Upper lobe of left lung (tissue), 6 donors: ENCODE measurements around the gene CHPF2. TPM values are rescaled to one million over a fixed set of nuclear protein-coding genes. Genes with fewer than 3 reads are reported as not detected.

Source experiments
- ATAC-seq, 2 donors: fragments of 200-7000 bp; cut with Tn5 transposase; one replicate each; pipeline ENCODE4 v1.9.1; 2022; ENCODE audit warnings: mild to moderate bottlenecking in 2 of 2, moderate library complexity in 2 of 2; ENCODE audit not compliant: low FRiP score in 2 of 2
- DNase-seq, 2 donors: peaks; one replicate each; pipeline ENCODE4 v3.0.0-alpha.2; 2019 to 2020
- H3K27ac ChIP-seq, 4 donors: fragments of 200-600 bp; sonication (generic); one replicate each; pipeline ENCODE4 v1.5.1; 2016 to 2019
- H3K27me3 ChIP-seq, 4 donors: fragments of 200-600 bp; sonication (generic); one replicate each; pipeline ENCODE4 v1.5.1; 2017 to 2019
- H3K36me3 ChIP-seq, 4 donors: fragments of 200-600 bp; sonication (generic); one replicate each; pipeline ENCODE4 v1.5.1; 2016 to 2019
- H3K4me1 ChIP-seq, 4 donors: fragments of 200-600 bp; sonication (generic); one replicate each; pipeline ENCODE4 v1.5.1; 2018 to 2019
- H3K4me3 ChIP-seq, 4 donors: fragments of 200-600 bp; sonication (generic); one replicate each; pipeline ENCODE4 v1.5.1; 2017 to 2019; ENCODE audit warnings: mild to moderate bottlenecking in 2 of 4, moderate library complexity in 1 of 4
- H3K9me3 ChIP-seq, 4 donors: fragments of 200-600 bp; sonication (generic); one replicate each; pipeline ENCODE4 v1.5.1; 2018 to 2019
- EP300 ChIP-seq, 4 donors: sonication (generic); formaldehyde crosslinking; IDR thresholded peaks; one replicate each; pipeline ENCODE4 v1.5.1; 2017; ENCODE audit warnings: antibody characterized with exemption in 4 of 4, control low read depth in 2 of 4
- POLR2A ChIP-seq, 4 donors: fragments of 450-650 bp; IDR thresholded peaks; one replicate each; pipeline ENCODE4 v1.5.1; 2016 to 2017; ENCODE audit warnings: antibody characterized with exemption in 4 of 4, mild to moderate bottlenecking in 2 of 4
- POLR2AphosphoS5 ChIP-seq, 2 donors: sonication (generic); formaldehyde crosslinking; IDR thresholded peaks; one replicate each; pipeline ENCODE4 v1.5.1; 2017; ENCODE audit warnings: antibody characterized with exemption in 2 of 2
- WGBS, 2 donors: methylation state at CpG; one replicate each; pipeline ENCODE4 v1.1.5; 2017 to 2018; 5-methylcytosine and 5-hydroxymethylcytosine counted together
- total RNA-seq, 6 donors: library from RNA; depleted of rRNA in 4 of 6; stranded (reverse); fragments of >200 nt in 4 of 6; gene quantifications; one replicate each; pipeline versions ENCODE4 v1.1.0 to v1.2.1, GENCODE V29; 2016 to 2021
- TF ChIP-seq, protein P1 (sequence below), 6 experiments: fragments of 450-650 bp in 4 of 6; fragments of 200-600 bp in 2 of 6; sonication (generic) in 2 of 6; IDR thresholded peaks; one replicate each; pipeline ENCODE4 v1.5.1; 2016 to 2019; ENCODE audit warnings: antibody characterized with exemption in 6 of 6
- donor health status: DM: no; HTN: no; CAD: no; lungs with moderate emphysema.
- donor health status: DM: no; HTN: yes; CAD: no; lungs with severe emphysema.

The CHPF2 gene, protein sequence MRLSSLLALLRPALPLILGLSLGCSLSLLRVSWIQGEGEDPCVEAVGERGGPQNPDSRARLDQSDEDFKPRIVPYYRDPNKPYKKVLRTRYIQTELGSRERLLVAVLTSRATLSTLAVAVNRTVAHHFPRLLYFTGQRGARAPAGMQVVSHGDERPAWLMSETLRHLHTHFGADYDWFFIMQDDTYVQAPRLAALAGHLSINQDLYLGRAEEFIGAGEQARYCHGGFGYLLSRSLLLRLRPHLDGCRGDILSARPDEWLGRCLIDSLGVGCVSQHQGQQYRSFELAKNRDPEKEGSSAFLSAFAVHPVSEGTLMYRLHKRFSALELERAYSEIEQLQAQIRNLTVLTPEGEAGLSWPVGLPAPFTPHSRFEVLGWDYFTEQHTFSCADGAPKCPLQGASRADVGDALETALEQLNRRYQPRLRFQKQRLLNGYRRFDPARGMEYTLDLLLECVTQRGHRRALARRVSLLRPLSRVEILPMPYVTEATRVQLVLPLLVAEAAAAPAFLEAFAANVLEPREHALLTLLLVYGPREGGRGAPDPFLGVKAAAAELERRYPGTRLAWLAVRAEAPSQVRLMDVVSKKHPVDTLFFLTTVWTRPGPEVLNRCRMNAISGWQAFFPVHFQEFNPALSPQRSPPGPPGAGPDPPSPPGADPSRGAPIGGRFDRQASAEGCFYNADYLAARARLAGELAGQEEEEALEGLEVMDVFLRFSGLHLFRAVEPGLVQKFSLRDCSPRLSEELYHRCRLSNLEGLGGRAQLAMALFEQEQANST
- total RNA-seq = 10 to 100 TPM; 34.4 to 69.1 (median 47.4) TPM

DNA sequence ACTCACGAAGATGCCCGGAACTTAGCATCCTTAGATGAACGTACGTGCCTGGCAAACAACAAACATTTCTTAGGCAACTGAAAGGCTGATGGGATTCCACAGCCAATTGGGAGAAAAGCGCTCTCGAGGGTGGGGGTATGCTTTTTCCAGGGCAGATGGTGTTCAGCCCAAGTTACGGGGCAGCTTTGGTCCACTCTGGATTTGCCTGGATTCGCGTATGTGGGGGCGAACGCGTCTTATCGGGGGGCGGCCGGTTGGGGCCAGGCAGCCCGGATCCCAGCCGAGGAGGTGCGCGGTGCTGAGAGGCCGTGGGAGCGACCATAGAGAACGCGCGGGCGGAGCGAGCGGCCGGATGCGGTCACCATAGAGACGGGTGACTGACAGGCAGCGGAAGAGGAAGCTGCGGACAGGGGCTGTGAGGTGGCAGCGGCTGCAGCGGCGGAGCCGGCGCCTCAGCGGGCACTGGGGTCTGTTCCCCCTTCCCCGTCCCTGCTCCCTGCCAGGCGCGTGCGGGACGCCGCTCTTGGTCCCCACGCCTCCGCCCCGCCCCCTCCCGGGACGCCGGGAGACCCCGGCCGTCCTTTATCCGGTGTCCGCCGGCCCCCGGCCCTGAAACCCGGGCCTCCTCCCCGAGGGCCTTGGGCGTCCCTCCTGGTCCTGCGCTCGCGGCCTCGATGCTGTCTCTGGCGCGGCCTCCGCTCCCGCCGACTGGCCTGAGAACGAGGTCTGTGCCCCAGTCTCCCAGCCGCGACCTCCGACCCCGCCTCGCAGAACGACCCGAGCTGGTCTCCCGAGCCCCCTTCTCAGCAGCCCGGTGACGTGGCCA lies at the start of gene CHPF2:
CHPF2 (plus strand) TSS at position 393 of the 826 bp plus-strand sequence. CDS start 1,529 bp downstream, outside the sequence.
- Histone ChIP-seq H3K4me3 (peak within 1 kb of the TSS; percentile 72 to 99 (median 78)), H3K4me1 (peaks cover 11 to 30% (median 23%) of the 10 kb centered on the region in 4 donors), H3K27ac (peak within 1 kb of the TSS; percentile 81 to 93 (median 85)), H3K36me3 (peaks cover 4 to 32% (median 23%) of the 10 kb centered on the region in 4 donors), H3K9me3 (no peaks in the 10 kb centered on the region), H3K27me3 (no peaks in the 10 kb centered on the region)
- DNase-seq (peak; percentile 96 to 97), ATAC-seq (peak; percentile 95 to 98)
- WGBS, 2 donors = 2 to 7% methylated on average over 6 to 76 of the region's 79 CpGs
- no peak for TF ChIP-seq EP300 (IDR thresholded peaks at IDR 0.05)
- TF ChIP-seq POLR2A (IDR thresholded peaks at IDR 0.05) = peak in 3 of 4 donors; percentile 78 to 89 (median 79)
- TF ChIP-seq POLR2AphosphoS5 (IDR thresholded peaks at IDR 0.05) = peak; percentile 80 to 88
- TF ChIP-seq, protein P1, sequence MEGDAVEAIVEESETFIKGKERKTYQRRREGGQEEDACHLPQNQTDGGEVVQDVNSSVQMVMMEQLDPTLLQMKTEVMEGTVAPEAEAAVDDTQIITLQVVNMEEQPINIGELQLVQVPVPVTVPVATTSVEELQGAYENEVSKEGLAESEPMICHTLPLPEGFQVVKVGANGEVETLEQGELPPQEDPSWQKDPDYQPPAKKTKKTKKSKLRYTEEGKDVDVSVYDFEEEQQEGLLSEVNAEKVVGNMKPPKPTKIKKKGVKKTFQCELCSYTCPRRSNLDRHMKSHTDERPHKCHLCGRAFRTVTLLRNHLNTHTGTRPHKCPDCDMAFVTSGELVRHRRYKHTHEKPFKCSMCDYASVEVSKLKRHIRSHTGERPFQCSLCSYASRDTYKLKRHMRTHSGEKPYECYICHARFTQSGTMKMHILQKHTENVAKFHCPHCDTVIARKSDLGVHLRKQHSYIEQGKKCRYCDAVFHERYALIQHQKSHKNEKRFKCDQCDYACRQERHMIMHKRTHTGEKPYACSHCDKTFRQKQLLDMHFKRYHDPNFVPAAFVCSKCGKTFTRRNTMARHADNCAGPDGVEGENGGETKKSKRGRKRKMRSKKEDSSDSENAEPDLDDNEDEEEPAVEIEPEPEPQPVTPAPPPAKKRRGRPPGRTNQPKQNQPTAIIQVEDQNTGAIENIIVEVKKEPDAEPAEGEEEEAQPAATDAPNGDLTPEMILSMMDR (IDR thresholded peaks at IDR 0.05) = peak in 1 of 6 experiments; percentile 5

DNA sequence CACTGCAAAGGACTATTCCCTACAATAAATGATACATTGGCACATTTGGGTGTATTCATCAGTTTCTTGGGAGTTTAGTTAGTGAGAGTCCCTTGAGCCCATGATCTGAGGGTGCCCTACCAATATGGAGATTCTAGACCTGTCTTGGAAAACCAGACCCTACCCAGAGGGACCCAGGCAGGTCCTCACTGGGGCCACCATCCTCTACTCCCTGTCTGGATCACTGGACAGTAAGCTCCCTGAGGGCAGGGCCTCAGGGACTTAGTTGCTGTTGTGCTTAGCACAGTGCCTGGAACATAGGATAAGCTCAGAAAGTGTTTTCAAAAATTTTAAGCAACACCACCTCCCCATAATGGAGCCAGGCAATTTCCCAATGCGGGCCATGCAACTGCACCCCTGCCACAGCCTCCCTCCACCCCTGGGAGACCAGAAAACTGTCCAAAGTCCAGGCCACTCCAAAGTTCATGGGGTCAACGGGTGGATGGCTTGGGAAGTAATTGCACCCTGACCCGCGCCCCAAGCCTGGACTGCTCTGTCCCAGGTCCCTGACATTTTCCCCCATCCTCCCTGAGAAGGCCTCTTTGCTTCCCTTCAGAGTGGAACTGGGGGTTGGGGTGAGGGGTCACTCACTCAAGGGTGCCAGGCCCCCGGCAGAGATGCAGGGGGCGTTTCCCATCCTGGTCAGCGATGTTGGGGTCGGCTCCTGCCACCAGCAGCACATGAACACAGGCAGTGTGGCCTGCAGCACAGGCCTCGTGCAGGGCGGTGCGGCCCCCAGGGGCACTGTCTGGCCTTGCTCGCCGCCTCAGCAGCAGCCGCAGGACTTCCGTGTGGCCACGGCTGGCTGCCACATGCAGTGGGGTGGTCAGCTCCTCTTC lies 46.3 kb upstream of the CHPF2 start:
- no peak overlapping the region for H3K27ac ChIP-seq
- H3K27me3 ChIP-seq = no peaks in the 10 kb centered on the region
- H3K9me3 ChIP-seq = no peaks in the 10 kb centered on the region
- H3K4me3 ChIP-seq = no peak overlapping the region
- WGBS, 2 donors = 81% methylated on average over 5 to 8 of the region's 16 CpGs
- no peaks in the 10 kb centered on the region for H3K36me3 ChIP-seq
- ATAC-seq = peak in 1 of 2 donors; percentile 15
- no peaks in the 10 kb centered on the region for H3K4me1 ChIP-seq
- TF ChIP-seq, protein P1 (IDR thresholded peaks at IDR 0.05) = no peak
- TF ChIP-seq POLR2AphosphoS5 (IDR thresholded peaks at IDR 0.05) (no peak), EP300 (IDR thresholded peaks at IDR 0.05) (no peak), POLR2A (IDR thresholded peaks at IDR 0.05) (no peak)
- peak in 1 of 2 donors; percentile 80 for DNase-seq

DNA sequence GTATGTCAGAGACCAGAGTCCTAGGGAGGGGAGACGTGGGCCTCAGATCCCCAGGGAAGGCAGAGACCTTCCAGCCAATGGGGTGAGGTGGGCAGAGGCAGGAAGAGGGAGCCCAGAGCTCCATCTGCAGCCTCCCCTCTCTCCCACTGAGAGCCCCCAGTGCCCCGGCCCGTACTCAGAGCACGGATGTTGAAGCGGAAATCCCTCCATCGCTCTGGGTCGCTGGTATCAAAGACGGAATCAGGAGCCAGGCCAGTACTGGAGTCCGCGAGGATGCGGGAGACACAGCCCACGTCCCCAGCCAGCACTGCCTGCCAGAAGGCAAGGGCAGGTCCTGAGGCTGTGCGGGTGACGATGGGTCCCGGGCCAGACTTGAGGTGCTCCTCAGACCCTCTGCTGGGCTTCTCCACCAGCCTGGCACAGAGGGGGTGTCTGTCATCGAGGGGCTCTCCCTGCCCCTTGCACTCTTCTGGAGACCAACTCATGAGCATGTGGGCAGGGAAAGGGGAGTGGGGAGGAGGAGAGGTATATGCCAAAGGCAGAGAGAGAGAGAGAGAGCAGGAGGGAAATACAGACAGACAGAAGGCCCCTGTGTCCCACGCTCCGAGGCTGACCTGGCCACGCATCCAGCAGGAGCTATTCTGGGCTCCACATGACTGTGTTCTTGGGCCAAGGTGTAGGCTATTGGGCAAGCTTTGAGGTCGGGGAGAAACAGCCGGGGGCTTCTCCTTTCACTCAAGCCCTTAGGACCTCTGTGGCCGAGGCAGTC lies 45.5 kb upstream of the CHPF2 start, which contains the start of gene ASB10:
ASB10 (minus strand) TSS at position 611 of the 769 bp plus-strand sequence; CDS start at position 491, 120 bp downstream.
- 69 to 85% methylated on average over 18 to 21 of the region's 22 CpGs for WGBS, 2 donors
- Histone ChIP-seq H3K4me3 (no peak within 1 kb of the TSS), H3K36me3 (no peaks in the 10 kb centered on the region), H3K9me3 (no peaks in the 10 kb centered on the region), H3K4me1 (no peaks in the 10 kb centered on the region), H3K27me3 (no peaks in the 10 kb centered on the region), H3K27ac (no peak within 1 kb of the TSS)
- TF ChIP-seq, protein P1 (IDR thresholded peaks at IDR 0.05) = no peak
- TF ChIP-seq EP300 (IDR thresholded peaks at IDR 0.05) (no peak), POLR2A (IDR thresholded peaks at IDR 0.05) (no peak), POLR2AphosphoS5 (IDR thresholded peaks at IDR 0.05) (no peak)
- ATAC-seq = peak in 1 of 2 donors; percentile 16
- no peak for DNase-seq
